Measurements from ENCODE around the gene ZP3. TPM values are rescaled to one million over a fixed set of nuclear protein-coding genes. Genes with fewer than 3 reads are reported as not detected.

The ZP3 gene
- total and polyA plus RNA-seq, 4 donors = 0.25 to 0.47 (median 0.44) TPM

GRCh38 chr7:76409537-76409936, 15.2 kb upstream of the ZP3 start, which contains the start of gene SSC4D:
Gene SSC4D, minus strand, starts transcription at chr7:76409697. Its CDS starts 5,258 bp downstream, at chr7:76404439.
- DNase-seq (ENCODE audit: low spot score) = peak; percentile 55
- H3K36me3 ChIP-seq (ENCODE audit: control insufficient read depth in 4 of 4, insufficient read depth in 3 of 4, low read depth in 1 of 4, low read length in 3 of 4) = no peaks in the 10 kb centered on the region
- 63% methylated on average over 6 of the region's 6 CpGs for WGBS
- H3K4me1 ChIP-seq (ENCODE audit: control insufficient read depth in 4 of 4, insufficient read depth in 4 of 4, low read length in 3 of 4) = no peaks in the 10 kb centered on the region
- no peak within 1 kb of the TSS for H3K27ac ChIP-seq (ENCODE audit: low read depth in 1 of 2, low read length in 2 of 2)
- no peaks in the 10 kb centered on the region for H3K9me3 ChIP-seq (ENCODE audit: control insufficient read depth in 4 of 4, low read length in 3 of 4)
- TF ChIP-seq FOXA1 (IDR thresholded peaks at IDR 0.05) (no peak), RXRA (IDR thresholded peaks at IDR 0.05) (peak in 1 of 2 donors; percentile 25)
- TF ChIP-seq, protein P1, sequence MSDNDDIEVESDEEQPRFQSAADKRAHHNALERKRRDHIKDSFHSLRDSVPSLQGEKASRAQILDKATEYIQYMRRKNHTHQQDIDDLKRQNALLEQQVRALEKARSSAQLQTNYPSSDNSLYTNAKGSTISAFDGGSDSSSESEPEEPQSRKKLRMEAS (IDR thresholded peaks at IDR 0.05) = no peak
- no peak within 1 kb of the TSS for H3K4me3 ChIP-seq (ENCODE audit: low read depth in 1 of 3, low read length in 3 of 3)
- H3K27me3 ChIP-seq (ENCODE audit: control insufficient read depth in 4 of 4, insufficient read depth in 4 of 4, low read length in 3 of 4) = no peaks in the 10 kb centered on the region
- no peak within 1 kb of the TSS for H3K9ac ChIP-seq (ENCODE audit: low read depth in 1 of 2, low read length in 2 of 2)

GRCh38 chr7:76411626-76412025, 13.1 kb upstream of the ZP3 start:
- Histone ChIP-seq H3K9ac (ENCODE audit: low read depth in 1 of 2, low read length in 2 of 2) (no peak overlapping the region), H3K9me3 (ENCODE audit: control insufficient read depth in 4 of 4, low read length in 3 of 4) (no peaks in the 10 kb centered on the region), H3K27me3 (ENCODE audit: control insufficient read depth in 4 of 4, insufficient read depth in 4 of 4, low read length in 3 of 4) (no peaks in the 10 kb centered on the region), H3K36me3 (ENCODE audit: control insufficient read depth in 4 of 4, insufficient read depth in 3 of 4, low read depth in 1 of 4, low read length in 3 of 4) (no peaks in the 10 kb centered on the region), H3K27ac (ENCODE audit: low read depth in 1 of 2, low read length in 2 of 2) (no peak overlapping the region), H3K4me3 (ENCODE audit: low read depth in 1 of 3, low read length in 3 of 3) (no peak overlapping the region), H3K4me1 (ENCODE audit: control insufficient read depth in 4 of 4, insufficient read depth in 4 of 4, low read length in 3 of 4) (no peaks in the 10 kb centered on the region)
- no peak for TF ChIP-seq YY1 (IDR thresholded peaks at IDR 0.05)
- TF ChIP-seq, protein P2, sequence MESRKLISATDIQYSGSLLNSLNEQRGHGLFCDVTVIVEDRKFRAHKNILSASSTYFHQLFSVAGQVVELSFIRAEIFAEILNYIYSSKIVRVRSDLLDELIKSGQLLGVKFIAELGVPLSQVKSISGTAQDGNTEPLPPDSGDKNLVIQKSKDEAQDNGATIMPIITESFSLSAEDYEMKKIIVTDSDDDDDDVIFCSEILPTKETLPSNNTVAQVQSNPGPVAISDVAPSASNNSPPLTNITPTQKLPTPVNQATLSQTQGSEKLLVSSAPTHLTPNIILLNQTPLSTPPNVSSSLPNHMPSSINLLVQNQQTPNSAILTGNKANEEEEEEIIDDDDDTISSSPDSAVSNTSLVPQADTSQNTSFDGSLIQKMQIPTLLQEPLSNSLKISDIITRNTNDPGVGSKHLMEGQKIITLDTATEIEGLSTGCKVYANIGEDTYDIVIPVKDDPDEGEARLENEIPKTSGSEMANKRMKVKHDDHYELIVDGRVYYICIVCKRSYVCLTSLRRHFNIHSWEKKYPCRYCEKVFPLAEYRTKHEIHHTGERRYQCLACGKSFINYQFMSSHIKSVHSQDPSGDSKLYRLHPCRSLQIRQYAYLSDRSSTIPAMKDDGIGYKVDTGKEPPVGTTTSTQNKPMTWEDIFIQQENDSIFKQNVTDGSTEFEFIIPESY (IDR thresholded peaks at IDR 0.05) = no peak
- TF ChIP-seq, protein P3, sequence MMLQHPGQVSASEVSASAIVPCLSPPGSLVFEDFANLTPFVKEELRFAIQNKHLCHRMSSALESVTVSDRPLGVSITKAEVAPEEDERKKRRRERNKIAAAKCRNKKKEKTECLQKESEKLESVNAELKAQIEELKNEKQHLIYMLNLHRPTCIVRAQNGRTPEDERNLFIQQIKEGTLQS (IDR thresholded peaks at IDR 0.05) = no peak
- TF ChIP-seq, protein P4, sequence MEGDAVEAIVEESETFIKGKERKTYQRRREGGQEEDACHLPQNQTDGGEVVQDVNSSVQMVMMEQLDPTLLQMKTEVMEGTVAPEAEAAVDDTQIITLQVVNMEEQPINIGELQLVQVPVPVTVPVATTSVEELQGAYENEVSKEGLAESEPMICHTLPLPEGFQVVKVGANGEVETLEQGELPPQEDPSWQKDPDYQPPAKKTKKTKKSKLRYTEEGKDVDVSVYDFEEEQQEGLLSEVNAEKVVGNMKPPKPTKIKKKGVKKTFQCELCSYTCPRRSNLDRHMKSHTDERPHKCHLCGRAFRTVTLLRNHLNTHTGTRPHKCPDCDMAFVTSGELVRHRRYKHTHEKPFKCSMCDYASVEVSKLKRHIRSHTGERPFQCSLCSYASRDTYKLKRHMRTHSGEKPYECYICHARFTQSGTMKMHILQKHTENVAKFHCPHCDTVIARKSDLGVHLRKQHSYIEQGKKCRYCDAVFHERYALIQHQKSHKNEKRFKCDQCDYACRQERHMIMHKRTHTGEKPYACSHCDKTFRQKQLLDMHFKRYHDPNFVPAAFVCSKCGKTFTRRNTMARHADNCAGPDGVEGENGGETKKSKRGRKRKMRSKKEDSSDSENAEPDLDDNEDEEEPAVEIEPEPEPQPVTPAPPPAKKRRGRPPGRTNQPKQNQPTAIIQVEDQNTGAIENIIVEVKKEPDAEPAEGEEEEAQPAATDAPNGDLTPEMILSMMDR (IDR thresholded peaks at IDR 0.05; ENCODE audit: low read depth, low read length, missing input control) = no peak
- no peak for TF ChIP-seq EGR1 (IDR thresholded peaks at IDR 0.05; ENCODE audit: low read depth in 2 of 2)
- no peak for TF ChIP-seq JUND (IDR thresholded peaks at IDR 0.05)
- no peak for TF ChIP-seq SP1 (IDR thresholded peaks at IDR 0.05)
- no peak for TF ChIP-seq HNF4A (conservative IDR thresholded peaks at IDR 0.05)
- no peak for DNase-seq (ENCODE audit: low spot score)
- 86% methylated on average over 1 of the region's 1 CpG for WGBS

DNA sequence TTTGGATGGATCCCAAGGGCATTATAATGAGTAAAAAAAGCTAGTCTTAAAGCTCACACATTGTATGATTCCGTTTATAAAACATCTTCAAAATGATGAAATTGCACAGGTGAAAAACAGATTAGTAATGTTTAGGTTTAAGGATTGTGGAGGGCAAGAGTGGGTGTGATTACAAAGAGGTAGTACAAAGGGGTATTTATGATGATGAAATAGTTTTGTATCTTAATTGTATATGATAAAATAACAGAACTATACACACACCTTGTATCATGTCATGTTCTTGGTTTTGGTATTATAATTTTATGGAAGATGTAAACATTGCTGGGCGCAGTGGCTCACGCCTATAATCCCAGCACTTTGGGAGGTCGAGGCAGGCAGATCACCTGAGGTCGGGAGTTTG, 12.5 kb upstream of the ZP3 start:
- DNase-seq (ENCODE audit: low spot score) = no peak
- no peaks in the 10 kb centered on the region for H3K36me3 ChIP-seq (ENCODE audit: control insufficient read depth in 4 of 4, insufficient read depth in 3 of 4, low read depth in 1 of 4, low read length in 3 of 4)
- no peaks in the 10 kb centered on the region for H3K9me3 ChIP-seq (ENCODE audit: control insufficient read depth in 4 of 4, low read length in 3 of 4)
- no peaks in the 10 kb centered on the region for H3K4me1 ChIP-seq (ENCODE audit: control insufficient read depth in 4 of 4, insufficient read depth in 4 of 4, low read length in 3 of 4)
- H3K9ac ChIP-seq (ENCODE audit: low read depth in 1 of 2, low read length in 2 of 2) = no peak overlapping the region
- no peaks in the 10 kb centered on the region for H3K27me3 ChIP-seq (ENCODE audit: control insufficient read depth in 4 of 4, insufficient read depth in 4 of 4, low read length in 3 of 4)
- H3K4me3 ChIP-seq (ENCODE audit: low read depth in 1 of 3, low read length in 3 of 3) = no peak overlapping the region
- H3K27ac ChIP-seq (ENCODE audit: low read depth in 1 of 2, low read length in 2 of 2) = no peak overlapping the region
- TF ChIP-seq NR2F2 (IDR thresholded peaks at IDR 0.05) = no peak
- TF ChIP-seq RXRA (IDR thresholded peaks at IDR 0.05) = no peak
- TF ChIP-seq FOXA2 (IDR thresholded peaks at IDR 0.05) = no peak
- no peak for TF ChIP-seq HNF4A (conservative IDR thresholded peaks at IDR 0.05)
- no peak for TF ChIP-seq HNF4G (IDR thresholded peaks at IDR 0.05)
- no peak for TF ChIP-seq SP1 (IDR thresholded peaks at IDR 0.05)
- no peak for TF ChIP-seq REST (IDR thresholded peaks at IDR 0.05)
- TF ChIP-seq GABPA (IDR thresholded peaks at IDR 0.05 in 1 of 2, conservative IDR thresholded peaks at IDR 0.05 in 1 of 2) = no peak
- TF ChIP-seq, protein P1 (IDR thresholded peaks at IDR 0.05) = no peak
- no peak for TF ChIP-seq YY1 (IDR thresholded peaks at IDR 0.05)
- TF ChIP-seq, protein P4 (IDR thresholded peaks at IDR 0.05; ENCODE audit: low read depth, low read length, missing input control) = no peak
- TF ChIP-seq, protein P3 (IDR thresholded peaks at IDR 0.05) = no peak
- WGBS = 82% methylated on average over 5 of the region's 5 CpGs
